Upper lobe of left lung (tissue), 6 donors: Measurements from ENCODE around the gene ERBIN. TPM values are rescaled to one million over a fixed set of nuclear protein-coding genes. Genes with fewer than 3 reads are reported as not detected.

Source experiments
- ATAC-seq, 2 donors: fragments of 200-7000 bp; cut with Tn5 transposase; one replicate each; pipeline ENCODE4 v1.9.1; 2022; ENCODE audit warnings: mild to moderate bottlenecking in 2 of 2, moderate library complexity in 2 of 2; ENCODE audit not compliant: low FRiP score in 2 of 2
- DNase-seq, 2 donors: peaks; one replicate each; pipeline ENCODE4 v3.0.0-alpha.2; 2019 to 2020
- H3K27ac ChIP-seq, 4 donors: fragments of 200-600 bp; sonication (generic); one replicate each; pipeline ENCODE4 v1.5.1; 2016 to 2019
- H3K27me3 ChIP-seq, 4 donors: fragments of 200-600 bp; sonication (generic); one replicate each; pipeline ENCODE4 v1.5.1; 2017 to 2019
- H3K36me3 ChIP-seq, 4 donors: fragments of 200-600 bp; sonication (generic); one replicate each; pipeline ENCODE4 v1.5.1; 2016 to 2019
- H3K4me1 ChIP-seq, 4 donors: fragments of 200-600 bp; sonication (generic); one replicate each; pipeline ENCODE4 v1.5.1; 2018 to 2019
- H3K4me3 ChIP-seq, 4 donors: fragments of 200-600 bp; sonication (generic); one replicate each; pipeline ENCODE4 v1.5.1; 2017 to 2019; ENCODE audit warnings: mild to moderate bottlenecking in 2 of 4, moderate library complexity in 1 of 4
- H3K9me3 ChIP-seq, 4 donors: fragments of 200-600 bp; sonication (generic); one replicate each; pipeline ENCODE4 v1.5.1; 2018 to 2019
- EP300 ChIP-seq, 4 donors: sonication (generic); formaldehyde crosslinking; IDR thresholded peaks; one replicate each; pipeline ENCODE4 v1.5.1; 2017; ENCODE audit warnings: antibody characterized with exemption in 4 of 4, control low read depth in 2 of 4
- POLR2A ChIP-seq, 4 donors: fragments of 450-650 bp; IDR thresholded peaks; one replicate each; pipeline ENCODE4 v1.5.1; 2016 to 2017; ENCODE audit warnings: antibody characterized with exemption in 4 of 4, mild to moderate bottlenecking in 2 of 4
- POLR2AphosphoS5 ChIP-seq, 2 donors: sonication (generic); formaldehyde crosslinking; IDR thresholded peaks; one replicate each; pipeline ENCODE4 v1.5.1; 2017; ENCODE audit warnings: antibody characterized with exemption in 2 of 2
- WGBS, 2 donors: methylation state at CpG; one replicate each; pipeline ENCODE4 v1.1.5; 2017 to 2018; 5-methylcytosine and 5-hydroxymethylcytosine counted together
- total RNA-seq, 6 donors: library from RNA; depleted of rRNA in 4 of 6; stranded (reverse); fragments of >200 nt in 4 of 6; gene quantifications; one replicate each; pipeline versions ENCODE4 v1.1.0 to v1.2.1, GENCODE V29; 2016 to 2021
- TF ChIP-seq, protein P1 (sequence below), 6 experiments: fragments of 450-650 bp in 4 of 6; fragments of 200-600 bp in 2 of 6; sonication (generic) in 2 of 6; IDR thresholded peaks; one replicate each; pipeline ENCODE4 v1.5.1; 2016 to 2019; ENCODE audit warnings: antibody characterized with exemption in 6 of 6
- donor health status: DM: no; HTN: no; CAD: no; lungs with moderate emphysema.
- donor health status: DM: no; HTN: yes; CAD: no; lungs with severe emphysema.

ERBIN gene
- total RNA-seq, 6 donors from 2014 or later = 21.0 to 111 (median 58.2) TPM

GRCh38 chr5:65900746-65901145 is 25.6 kb upstream of the ERBIN start:
- no peaks in the 10 kb centered on the region for H3K9me3 ChIP-seq
- ATAC-seq = no peak
- H3K27ac ChIP-seq = no peak overlapping the region
- no peaks in the 10 kb centered on the region for H3K27me3 ChIP-seq
- no peak for DNase-seq
- H3K4me3 ChIP-seq = no peak overlapping the region
- 84 to 96% methylated on average over 2 of the region's 2 CpGs for WGBS, 2 donors
- no peaks in the 10 kb centered on the region for H3K36me3 ChIP-seq
- TF ChIP-seq, protein P1, sequence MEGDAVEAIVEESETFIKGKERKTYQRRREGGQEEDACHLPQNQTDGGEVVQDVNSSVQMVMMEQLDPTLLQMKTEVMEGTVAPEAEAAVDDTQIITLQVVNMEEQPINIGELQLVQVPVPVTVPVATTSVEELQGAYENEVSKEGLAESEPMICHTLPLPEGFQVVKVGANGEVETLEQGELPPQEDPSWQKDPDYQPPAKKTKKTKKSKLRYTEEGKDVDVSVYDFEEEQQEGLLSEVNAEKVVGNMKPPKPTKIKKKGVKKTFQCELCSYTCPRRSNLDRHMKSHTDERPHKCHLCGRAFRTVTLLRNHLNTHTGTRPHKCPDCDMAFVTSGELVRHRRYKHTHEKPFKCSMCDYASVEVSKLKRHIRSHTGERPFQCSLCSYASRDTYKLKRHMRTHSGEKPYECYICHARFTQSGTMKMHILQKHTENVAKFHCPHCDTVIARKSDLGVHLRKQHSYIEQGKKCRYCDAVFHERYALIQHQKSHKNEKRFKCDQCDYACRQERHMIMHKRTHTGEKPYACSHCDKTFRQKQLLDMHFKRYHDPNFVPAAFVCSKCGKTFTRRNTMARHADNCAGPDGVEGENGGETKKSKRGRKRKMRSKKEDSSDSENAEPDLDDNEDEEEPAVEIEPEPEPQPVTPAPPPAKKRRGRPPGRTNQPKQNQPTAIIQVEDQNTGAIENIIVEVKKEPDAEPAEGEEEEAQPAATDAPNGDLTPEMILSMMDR (IDR thresholded peaks at IDR 0.05) = no peak
- TF ChIP-seq EP300 (IDR thresholded peaks at IDR 0.05) (no peak), POLR2A (IDR thresholded peaks at IDR 0.05) (no peak), POLR2AphosphoS5 (IDR thresholded peaks at IDR 0.05) (no peak)
- no peaks in the 10 kb centered on the region for H3K4me1 ChIP-seq

DNA sequence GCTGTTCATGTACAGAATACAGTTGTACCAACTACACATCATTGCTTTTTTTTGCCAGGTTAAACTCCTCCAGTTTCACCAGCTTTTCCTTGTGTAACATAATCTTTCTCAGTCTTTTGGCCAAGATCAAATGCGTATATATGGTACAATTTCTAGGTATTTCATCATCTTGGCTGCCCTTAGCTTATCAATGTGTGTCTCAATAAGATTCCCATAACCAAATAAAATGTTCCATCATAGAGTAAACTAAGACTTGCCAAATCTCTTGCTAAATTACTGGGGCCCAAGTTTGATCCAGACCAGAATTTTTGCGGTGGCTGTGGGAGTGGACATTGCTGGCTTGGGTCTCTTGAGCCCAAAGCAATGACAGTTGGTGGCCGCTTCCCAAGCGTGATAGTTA is 24.3 kb upstream of the ERBIN start:
- Histone ChIP-seq H3K36me3 (no peaks in the 10 kb centered on the region), H3K4me1 (no peaks in the 10 kb centered on the region), H3K4me3 (no peak overlapping the region), H3K9me3 (no peaks in the 10 kb centered on the region), H3K27me3 (no peaks in the 10 kb centered on the region), H3K27ac (no peak overlapping the region)
- TF ChIP-seq EP300 (IDR thresholded peaks at IDR 0.05) (no peak), POLR2A (IDR thresholded peaks at IDR 0.05) (no peak), POLR2AphosphoS5 (IDR thresholded peaks at IDR 0.05) (no peak)
- TF ChIP-seq, protein P1 (IDR thresholded peaks at IDR 0.05) = no peak
- DNase-seq = no peak
- ATAC-seq = no peak
- 89 to 96% methylated on average over 4 of the region's 4 CpGs for WGBS, 2 donors

DNA sequence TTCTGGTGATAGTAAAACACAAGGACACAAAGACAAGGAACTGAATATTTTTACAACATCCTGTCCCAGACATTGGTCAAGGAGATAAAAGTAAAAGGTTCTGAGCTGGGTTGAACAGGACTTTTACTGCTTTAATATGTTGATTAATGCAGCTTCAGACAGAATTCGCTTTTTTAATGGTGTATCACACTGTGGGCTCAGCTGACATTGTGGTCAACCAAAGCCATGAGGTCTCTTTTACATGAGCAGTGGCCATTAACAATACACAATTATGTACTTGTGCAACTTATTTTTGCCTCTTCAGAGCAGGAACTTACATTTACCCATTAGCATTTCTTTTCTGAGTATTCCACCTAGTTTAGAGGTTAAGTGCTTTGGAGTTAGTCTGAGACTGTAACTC is 22.8 kb upstream of the ERBIN start:
- no peak overlapping the region for H3K27ac ChIP-seq
- H3K36me3 ChIP-seq = no peaks in the 10 kb centered on the region
- no peak for TF ChIP-seq POLR2AphosphoS5 (IDR thresholded peaks at IDR 0.05)
- TF ChIP-seq, protein P1 (IDR thresholded peaks at IDR 0.05) = no peak
- no peak for TF ChIP-seq EP300 (IDR thresholded peaks at IDR 0.05)
- TF ChIP-seq POLR2A (IDR thresholded peaks at IDR 0.05) = no peak
- no peaks in the 10 kb centered on the region for H3K27me3 ChIP-seq
- H3K4me1 ChIP-seq = no peaks in the 10 kb centered on the region
- ATAC-seq = no peak
- H3K4me3 ChIP-seq = no peak overlapping the region
- no peaks in the 10 kb centered on the region for H3K9me3 ChIP-seq
- no peak for DNase-seq
- 92 to 94% methylated on average over 1 of the region's 1 CpG for WGBS, 2 donors

- H3K9me3 ChIP-seq = no peaks in the 10 kb centered on the region
- H3K27me3 ChIP-seq = no peaks in the 10 kb centered on the region
- no peaks in the 10 kb centered on the region for H3K36me3 ChIP-seq
- H3K4me3 ChIP-seq = no peak overlapping the region
- DNase-seq (no peak), ATAC-seq (no peak)
- TF ChIP-seq EP300 (IDR thresholded peaks at IDR 0.05) = no peak
- TF ChIP-seq POLR2A (IDR thresholded peaks at IDR 0.05) = no peak
- TF ChIP-seq, protein P1 (IDR thresholded peaks at IDR 0.05) = no peak
- no peak for TF ChIP-seq POLR2AphosphoS5 (IDR thresholded peaks at IDR 0.05)
- H3K4me1 ChIP-seq = no peaks in the 10 kb centered on the region
- H3K27ac ChIP-seq = no peak overlapping the region
Observed at GRCh38 chr5:65906256-65906655, 20.1 kb upstream of the ERBIN start.

GRCh38 chr5:65907135-65907534 is 19.2 kb upstream of the ERBIN start:
- no peaks in the 10 kb centered on the region for H3K4me1 ChIP-seq
- DNase-seq (no peak), ATAC-seq (no peak)
- H3K27ac ChIP-seq = no peak overlapping the region
- H3K9me3 ChIP-seq = no peaks in the 10 kb centered on the region
- no peak overlapping the region for H3K4me3 ChIP-seq
- TF ChIP-seq EP300 (IDR thresholded peaks at IDR 0.05) = no peak
- no peak for TF ChIP-seq POLR2A (IDR thresholded peaks at IDR 0.05)
- no peak for TF ChIP-seq POLR2AphosphoS5 (IDR thresholded peaks at IDR 0.05)
- TF ChIP-seq, protein P1 (IDR thresholded peaks at IDR 0.05) = no peak
- no peaks in the 10 kb centered on the region for H3K27me3 ChIP-seq
- 80 to 95% methylated on average over 2 of the region's 2 CpGs for WGBS, 2 donors
- H3K36me3 ChIP-seq = no peaks in the 10 kb centered on the region
